ENCODE results near the gene NCBP2L.
A peak's percentile ranks its signal among the peaks of the same experiment; 100 is the strongest.

The NCBP2L gene

DNA sequence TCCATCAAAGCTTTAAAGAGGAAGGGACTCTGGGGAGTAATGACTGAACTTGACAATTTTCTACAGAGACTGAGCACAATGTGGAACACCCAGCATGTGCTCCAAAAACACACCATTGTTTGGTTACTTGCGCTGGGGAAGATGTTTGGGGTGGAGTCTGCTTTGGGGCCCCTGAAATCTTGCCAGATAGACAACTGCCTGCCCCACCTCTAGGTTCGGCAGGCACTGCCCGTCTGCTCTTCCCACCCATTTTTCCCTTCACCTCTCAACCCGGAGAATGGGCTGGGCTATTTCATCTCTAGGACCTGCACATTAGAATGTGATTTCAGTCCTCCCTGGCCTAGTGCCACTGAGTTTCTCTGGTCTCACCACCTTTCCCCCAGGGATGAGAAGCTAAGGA is 43.8 kb upstream of the NCBP2L start:
- H3K4me3 ChIP-seq (ENCODE audit: control insufficient read depth in 1 of 7, extremely low read depth in 1 of 7, insufficient read depth in 4 of 7, low read depth in 2 of 7, low read length in 6 of 7) = no peak overlapping the region
- H3K36me3 ChIP-seq (ENCODE audit: control insufficient read depth in 4 of 4, insufficient read depth in 4 of 4, low read length in 3 of 4) = no peaks in the 10 kb centered on the region
- peaks cover 0 to 11% (median 7%) of the 10 kb centered on the region in 4 experiments for H3K4me1 ChIP-seq (ENCODE audit: control extremely low read depth in 1 of 4, control insufficient read depth in 4 of 4, insufficient read depth in 4 of 4, low read length in 3 of 4)
- H3K27ac ChIP-seq (ENCODE audit: insufficient read depth in 1 of 2, low read depth in 1 of 2, low read length in 2 of 2, poor library complexity in 1 of 2, severe bottlenecking in 2 of 2) = no peak overlapping the region
- no peaks in the 10 kb centered on the region for H3K9me3 ChIP-seq (ENCODE audit: control extremely low read depth in 1 of 5, control insufficient read depth in 4 of 5, insufficient read depth in 2 of 5, low read depth in 1 of 5, low read length in 4 of 5)
- WGBS (ENCODE audit: insufficient coverage) = 92% methylated on average over 4 of the region's 4 CpGs
- H3K27me3 ChIP-seq (replicated peaks in 2 of 5; ENCODE audit: control insufficient read depth in 4 of 5, insufficient read depth in 5 of 5, low read length in 4 of 5) = peaks cover 0 to 7% (median 0%) of the 10 kb centered on the region in 5 experiments
- no peak for DNase-seq
- CTCF ChIA-PET = interaction anchor here (0.8 to 1.1 kb wide), 2 partner anchors 11 to 43 kb away, joined by 3 read pairs; partner anchors contain the start of gene NCBP2L
- POLR2A ChIA-PET = no interaction called here

DNA sequence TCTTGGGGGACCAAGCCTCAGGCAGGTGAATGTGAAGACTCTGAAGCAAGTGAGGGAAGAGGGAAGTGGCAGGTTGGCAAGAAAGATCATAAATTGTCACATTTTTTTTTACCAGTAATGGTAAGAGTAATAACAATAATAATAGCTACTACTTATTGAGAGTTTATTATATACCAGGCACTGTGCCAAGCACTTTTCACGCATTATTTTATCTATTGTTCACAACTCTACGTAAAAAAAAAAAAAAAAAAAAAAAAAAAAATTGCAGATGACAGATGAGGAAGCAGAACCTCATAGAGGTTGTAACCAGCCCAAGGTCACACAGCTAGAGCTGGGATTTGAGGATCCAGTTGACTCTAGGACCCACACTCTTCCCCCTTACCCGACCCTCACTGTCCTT is 42.9 kb upstream of the NCBP2L start:
- CTCF ChIA-PET = no interaction called here
- no peaks in the 10 kb centered on the region for H3K36me3 ChIP-seq (ENCODE audit: control insufficient read depth in 4 of 4, insufficient read depth in 4 of 4, low read length in 3 of 4)
- no CpG with 5 or more reads among the region's 3 CpGs for WGBS (ENCODE audit: insufficient coverage)
- H3K4me1 ChIP-seq (ENCODE audit: control extremely low read depth in 1 of 4, control insufficient read depth in 4 of 4, insufficient read depth in 4 of 4, low read length in 3 of 4) = peaks cover 0 to 11% (median 7%) of the 10 kb centered on the region in 4 experiments
- H3K27me3 ChIP-seq (replicated peaks in 2 of 5; ENCODE audit: control insufficient read depth in 4 of 5, insufficient read depth in 5 of 5, low read length in 4 of 5) = peaks cover 0 to 4% (median 0%) of the 10 kb centered on the region in 5 experiments
- POLR2A ChIA-PET = no interaction called here
- no peak overlapping the region for H3K4me3 ChIP-seq (ENCODE audit: control insufficient read depth in 1 of 7, extremely low read depth in 1 of 7, insufficient read depth in 4 of 7, low read depth in 2 of 7, low read length in 6 of 7)
- no peak overlapping the region for H3K27ac ChIP-seq (ENCODE audit: insufficient read depth in 1 of 2, low read depth in 1 of 2, low read length in 2 of 2, poor library complexity in 1 of 2, severe bottlenecking in 2 of 2)
- no peak for DNase-seq
- no peaks in the 10 kb centered on the region for H3K9me3 ChIP-seq (ENCODE audit: control extremely low read depth in 1 of 5, control insufficient read depth in 4 of 5, insufficient read depth in 2 of 5, low read depth in 1 of 5, low read length in 4 of 5)

DNA sequence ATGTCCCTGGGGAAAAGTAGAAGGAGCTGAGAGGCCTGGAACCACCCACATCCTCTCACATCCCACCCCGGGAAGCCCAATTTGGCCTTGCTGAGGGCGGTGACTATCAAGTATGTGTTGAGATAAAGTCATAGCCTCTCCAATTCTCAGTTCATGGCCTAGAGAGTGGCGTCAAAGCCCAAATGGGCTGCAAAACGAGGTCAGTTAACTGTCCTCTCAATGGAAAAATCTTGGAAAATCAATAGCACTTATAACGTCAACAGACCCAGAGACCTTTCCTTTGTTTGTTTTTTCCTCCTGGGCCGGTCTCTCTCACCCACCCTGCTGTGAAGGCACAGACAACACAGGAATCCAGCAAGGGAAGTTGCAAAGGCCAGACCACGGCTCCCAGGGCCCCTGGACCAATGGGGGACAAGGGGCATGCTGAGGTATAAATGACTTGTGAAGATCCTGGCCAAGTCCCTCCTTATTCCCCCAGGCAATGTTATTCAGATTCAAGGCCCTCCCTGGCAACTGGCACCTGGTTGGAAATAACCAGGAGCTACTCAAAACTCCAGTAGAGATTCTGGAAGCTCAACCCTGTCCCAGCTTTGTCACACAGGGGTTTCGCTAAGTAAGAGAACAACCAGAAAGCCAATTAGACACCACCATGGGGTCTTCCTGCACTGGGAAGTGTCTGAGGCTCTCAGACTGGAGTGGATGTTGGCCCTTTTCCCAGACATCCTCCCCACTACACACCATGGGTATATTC is 40.6 kb upstream of the NCBP2L start:
- WGBS (ENCODE audit: insufficient coverage) = 69% methylated on average over 7 of the region's 8 CpGs
- Histone ChIP-seq H3K4me1 (ENCODE audit: control extremely low read depth in 1 of 4, control insufficient read depth in 4 of 4, insufficient read depth in 4 of 4, low read length in 3 of 4) (peaks cover 0 to 20% (median 14%) of the 10 kb centered on the region in 4 experiments), H3K27ac (ENCODE audit: insufficient read depth in 1 of 2, low read depth in 1 of 2, low read length in 2 of 2, poor library complexity in 1 of 2, severe bottlenecking in 2 of 2) (no peak overlapping the region), H3K27me3 (replicated peaks in 2 of 5; ENCODE audit: control insufficient read depth in 4 of 5, insufficient read depth in 5 of 5, low read length in 4 of 5) (no peaks in the 10 kb centered on the region), H3K9me3 (ENCODE audit: control extremely low read depth in 1 of 5, control insufficient read depth in 4 of 5, insufficient read depth in 2 of 5, low read depth in 1 of 5, low read length in 4 of 5) (no peaks in the 10 kb centered on the region), H3K4me3 (ENCODE audit: control insufficient read depth in 1 of 7, extremely low read depth in 1 of 7, insufficient read depth in 4 of 7, low read depth in 2 of 7, low read length in 6 of 7) (no peak overlapping the region), H3K36me3 (ENCODE audit: control insufficient read depth in 4 of 4, insufficient read depth in 4 of 4, low read length in 3 of 4) (no peaks in the 10 kb centered on the region)
- ChIA-PET CTCF (interaction anchor here (1.2 to 1.8 kb wide), 5 partner anchors 10 to 40 kb away, joined by 3 to 6 read pairs (median 4); partner anchors contain the start of genes NCBP2L and TSC22D3), POLR2A (no interaction called here)
- DNase-seq = no peak

DNA sequence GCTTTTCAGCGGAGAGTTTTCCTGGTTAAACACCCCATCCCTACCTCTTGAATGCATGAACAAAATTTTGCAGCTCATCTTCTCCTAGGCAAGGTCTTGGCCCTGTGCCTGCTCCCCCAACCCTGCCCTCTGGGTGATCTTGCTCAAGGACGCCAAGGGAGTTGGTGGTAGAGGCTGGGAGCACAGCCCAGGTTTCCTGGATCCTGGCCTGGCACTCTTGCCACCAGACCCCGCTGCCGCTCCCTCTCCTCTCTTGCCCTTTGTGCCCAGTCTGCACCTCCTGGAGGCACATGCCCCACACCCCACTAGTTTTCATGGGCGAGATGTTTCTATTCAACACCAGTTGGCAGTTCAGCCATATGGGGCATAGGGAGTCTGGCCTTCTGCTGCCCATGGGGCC is 39.3 kb upstream of the NCBP2L start:
- ChIA-PET POLR2A (no interaction called here), CTCF (interaction anchor here (1.0 to 1.5 kb wide), 4 partner anchors 12 to 39 kb away, joined by 3 to 4 read pairs (median 4); partner anchors contain the start of gene NCBP2L)
- no peak overlapping the region for H3K27ac ChIP-seq (ENCODE audit: insufficient read depth in 1 of 2, low read depth in 1 of 2, low read length in 2 of 2, poor library complexity in 1 of 2, severe bottlenecking in 2 of 2)

DNA sequence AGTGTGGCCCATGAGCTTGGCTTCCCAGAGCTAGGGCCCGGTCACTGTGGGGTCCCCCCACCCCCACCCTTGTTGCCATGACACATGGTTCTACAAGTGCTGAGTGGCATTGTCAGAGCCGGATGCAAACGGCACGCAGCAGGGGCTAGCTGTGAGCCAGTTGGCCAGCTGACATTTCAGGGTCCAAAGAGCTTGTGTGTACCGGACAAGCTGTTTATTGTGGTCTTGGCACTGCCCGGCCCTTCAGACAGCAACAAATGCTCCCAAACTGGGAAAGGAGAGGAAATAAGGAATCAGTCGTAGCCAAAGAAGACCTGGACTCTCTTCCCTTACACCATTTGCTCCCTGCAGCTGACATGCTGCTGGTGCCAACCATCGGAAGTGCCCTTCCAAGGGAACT is 38.8 kb upstream of the NCBP2L start:
- Histone ChIP-seq H3K4me3 (ENCODE audit: control insufficient read depth in 1 of 7, extremely low read depth in 1 of 7, insufficient read depth in 4 of 7, low read depth in 2 of 7, low read length in 6 of 7) (no peak overlapping the region), H3K4me1 (ENCODE audit: control extremely low read depth in 1 of 4, control insufficient read depth in 4 of 4, insufficient read depth in 4 of 4, low read length in 3 of 4) (peaks cover 0 to 26% (median 23%) of the 10 kb centered on the region in 4 experiments), H3K36me3 (ENCODE audit: control insufficient read depth in 4 of 4, insufficient read depth in 4 of 4, low read length in 3 of 4) (no peaks in the 10 kb centered on the region), H3K27me3 (replicated peaks in 2 of 5; ENCODE audit: control insufficient read depth in 4 of 5, insufficient read depth in 5 of 5, low read length in 4 of 5) (no peaks in the 10 kb centered on the region), H3K27ac (ENCODE audit: insufficient read depth in 1 of 2, low read depth in 1 of 2, low read length in 2 of 2, poor library complexity in 1 of 2, severe bottlenecking in 2 of 2) (no peak overlapping the region), H3K9me3 (ENCODE audit: control extremely low read depth in 1 of 5, control insufficient read depth in 4 of 5, insufficient read depth in 2 of 5, low read depth in 1 of 5, low read length in 4 of 5) (no peaks in the 10 kb centered on the region)
- ChIA-PET POLR2A (no interaction called here), CTCF (interaction anchor here (1.0 to 1.3 kb wide), 3 partner anchors 12 to 26 kb away, joined by 3 to 4 read pairs (median 3); no protein-coding TSS in a partner anchor)
- WGBS (ENCODE audit: insufficient coverage) = 93% methylated on average over 8 of the region's 8 CpGs
- no peak for DNase-seq

More for the DNA sequence above, 39.3 kb upstream of the NCBP2L start:
- Histone ChIP-seq H3K4me1 (ENCODE audit: control extremely low read depth in 1 of 4, control insufficient read depth in 4 of 4, insufficient read depth in 4 of 4, low read length in 3 of 4) (peaks cover 0 to 26% (median 22%) of the 10 kb centered on the region in 4 experiments), H3K36me3 (ENCODE audit: control insufficient read depth in 4 of 4, insufficient read depth in 4 of 4, low read length in 3 of 4) (no peaks in the 10 kb centered on the region), H3K4me3 (ENCODE audit: control insufficient read depth in 1 of 7, extremely low read depth in 1 of 7, insufficient read depth in 4 of 7, low read depth in 2 of 7, low read length in 6 of 7) (no peak overlapping the region), H3K9me3 (ENCODE audit: control extremely low read depth in 1 of 5, control insufficient read depth in 4 of 5, insufficient read depth in 2 of 5, low read depth in 1 of 5, low read length in 4 of 5) (no peaks in the 10 kb centered on the region), H3K27me3 (replicated peaks in 2 of 5; ENCODE audit: control insufficient read depth in 4 of 5, insufficient read depth in 5 of 5, low read length in 4 of 5) (no peaks in the 10 kb centered on the region)
- no peak for DNase-seq
- WGBS (ENCODE audit: insufficient coverage) = 61% methylated on average over 3 of the region's 5 CpGs

DNA sequence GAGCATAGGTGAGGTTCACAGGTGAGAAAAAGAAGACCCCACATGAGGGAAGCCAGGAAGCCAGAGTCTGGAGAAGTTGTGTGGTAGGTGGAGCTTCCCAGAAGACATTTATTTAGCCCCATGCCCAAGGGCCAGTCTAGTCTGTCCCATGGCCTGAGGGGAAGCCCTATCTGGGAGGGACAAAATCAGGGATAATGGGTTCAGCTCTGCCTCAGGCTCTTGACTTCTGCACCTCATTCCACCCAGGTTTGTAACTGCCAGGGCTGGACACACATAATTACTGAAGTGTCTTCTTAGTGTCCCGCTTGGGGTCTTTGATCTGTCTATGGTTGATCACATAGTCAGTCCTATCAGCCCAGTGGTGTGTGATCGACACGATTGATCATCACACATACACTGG is 38.0 kb upstream of the NCBP2L start:
- Histone ChIP-seq H3K27me3 (replicated peaks in 2 of 5; ENCODE audit: control insufficient read depth in 4 of 5, insufficient read depth in 5 of 5, low read length in 4 of 5) (no peaks in the 10 kb centered on the region), H3K9me3 (ENCODE audit: control extremely low read depth in 1 of 5, control insufficient read depth in 4 of 5, insufficient read depth in 2 of 5, low read depth in 1 of 5, low read length in 4 of 5) (no peaks in the 10 kb centered on the region), H3K27ac (ENCODE audit: insufficient read depth in 1 of 2, low read depth in 1 of 2, low read length in 2 of 2, poor library complexity in 1 of 2, severe bottlenecking in 2 of 2) (no peak overlapping the region), H3K4me3 (ENCODE audit: control insufficient read depth in 1 of 7, extremely low read depth in 1 of 7, insufficient read depth in 4 of 7, low read depth in 2 of 7, low read length in 6 of 7) (no peak overlapping the region), H3K36me3 (ENCODE audit: control insufficient read depth in 4 of 4, insufficient read depth in 4 of 4, low read length in 3 of 4) (no peaks in the 10 kb centered on the region), H3K4me1 (ENCODE audit: control extremely low read depth in 1 of 4, control insufficient read depth in 4 of 4, insufficient read depth in 4 of 4, low read length in 3 of 4) (peaks cover 0 to 26% (median 23%) of the 10 kb centered on the region in 4 experiments)
- 96% methylated on average over 2 of the region's 3 CpGs for WGBS (ENCODE audit: insufficient coverage)
- ChIA-PET POLR2A (no interaction called here), CTCF (interaction anchor here (1.0 to 2.4 kb wide), 4 partner anchors 8 to 27 kb away, joined by 3 to 6 read pairs (median 4); no protein-coding TSS in a partner anchor)
- no peak for DNase-seq

DNA sequence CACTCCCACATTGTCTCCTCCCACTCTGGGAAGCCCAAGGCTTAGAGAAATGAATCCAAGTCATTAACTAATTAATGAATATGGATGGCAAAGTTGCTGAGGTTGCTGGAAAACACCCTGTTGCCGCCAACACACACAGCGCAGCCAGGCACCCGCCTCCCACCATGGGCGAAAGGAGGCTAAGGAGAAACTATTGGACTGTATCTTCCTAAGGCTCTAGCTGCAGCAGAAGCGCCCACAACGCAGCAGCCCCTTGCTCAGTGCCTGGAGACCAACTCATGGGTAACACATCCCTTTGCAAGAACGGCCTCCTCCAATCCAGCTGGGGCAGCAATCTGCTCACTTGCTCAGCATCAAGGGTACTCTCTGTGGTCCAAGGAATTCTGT is 36.1 kb upstream of the NCBP2L start:
- Histone ChIP-seq H3K9me3 (ENCODE audit: control extremely low read depth in 1 of 5, control insufficient read depth in 4 of 5, insufficient read depth in 2 of 5, low read depth in 1 of 5, low read length in 4 of 5) (no peaks in the 10 kb centered on the region), H3K36me3 (ENCODE audit: control insufficient read depth in 4 of 4, insufficient read depth in 4 of 4, low read length in 3 of 4) (no peaks in the 10 kb centered on the region), H3K4me1 (ENCODE audit: control extremely low read depth in 1 of 4, control insufficient read depth in 4 of 4, insufficient read depth in 4 of 4, low read length in 3 of 4) (peaks cover 0 to 26% (median 23%) of the 10 kb centered on the region in 4 experiments), H3K27ac (ENCODE audit: insufficient read depth in 1 of 2, low read depth in 1 of 2, low read length in 2 of 2, poor library complexity in 1 of 2, severe bottlenecking in 2 of 2) (peak overlapping the region in 1 of 2 experiments; percentile 74), H3K4me3 (ENCODE audit: control insufficient read depth in 1 of 7, extremely low read depth in 1 of 7, insufficient read depth in 4 of 7, low read depth in 2 of 7, low read length in 6 of 7) (peak overlapping the region in 2 of 7 experiments; percentile 16 to 19), H3K27me3 (replicated peaks in 2 of 5; ENCODE audit: control insufficient read depth in 4 of 5, insufficient read depth in 5 of 5, low read length in 4 of 5) (no peaks in the 10 kb centered on the region)
- 28% methylated on average over 7 of the region's 7 CpGs for WGBS (ENCODE audit: insufficient coverage)
- ChIA-PET CTCF (interaction anchor here (1.0 to 2.4 kb wide), 5 partner anchors 19 to 83 kb away, joined by 3 to 6 read pairs (median 6); partner anchors contain the start of gene NCBP2L), POLR2A (interaction anchor here (0.7 to 1.0 kb wide), 3 partner anchors 26 to 95 kb away, joined by 3 read pairs; no protein-coding TSS in a partner anchor)
- no peak for DNase-seq
